Neutrophil (primary cell): ENCODE results near the gene C1orf21.
"Not testable (repeated sequence)": the region's sequence is repeated elsewhere in the genome, so short reads cannot be mapped to it uniquely, and the experiment has no call there.

Experiments used
- H3K27ac ChIP-seq: fragments of 200-600 bp; sonication (generic); 2 replicates; pipeline ENCODE4 v1.5.1; 2016; ENCODE audit warnings: mild to moderate bottlenecking, moderate library complexity
- H3K27me3 ChIP-seq: fragments of 200-600 bp; sonication (generic); 2 replicates; pipeline ENCODE4 v1.6.0; 2016; ENCODE audit warnings: mild to moderate bottlenecking
- H3K36me3 ChIP-seq: fragments of 200-600 bp; sonication (generic); 2 replicates; pipeline ENCODE4 v1.5.1; 2017
- H3K4me1 ChIP-seq, 2 experiments: fragments of 200-600 bp in 1 of 2; sonication (generic) in 1 of 2; 1 replicate in 1 of 2; 2 replicates in 1 of 2; pipeline versions ENCODE4 v1.5.1 to v1.6.1; 2013 to 2016; ENCODE audit warnings: low read depth in 1 of 2, low read length in 1 of 2, mild to moderate bottlenecking in 1 of 2, moderate library complexity in 1 of 2; ENCODE audit not compliant: control insufficient read depth in 1 of 2, insufficient read depth in 1 of 2
- H3K4me3 ChIP-seq, 2 experiments: fragments of 200-600 bp in 1 of 2; sonication (generic) in 1 of 2; 1 replicate in 1 of 2; 2 replicates in 1 of 2; pipeline ENCODE4 v1.5.1; 2013 to 2016; ENCODE audit warnings: low read depth in 1 of 2, low read length in 1 of 2, mild to moderate bottlenecking in 1 of 2, moderate library complexity in 1 of 2
- H3K9me3 ChIP-seq: fragments of 200-600 bp; sonication (generic); 2 replicates; pipeline ENCODE4 v1.5.1; 2016
- CTCF ChIP-seq: fragments of 200-600 bp; sonication (generic); IDR thresholded peaks from 2 replicates; pipeline ENCODE4 v1.5.1; 2016; ENCODE audit warnings: antibody characterized with exemption

Gene C1orf21

GRCh38 chr1:184606786-184607185 is 220.0 kb downstream of the C1orf21 start:
- H3K4me3 ChIP-seq = no peak overlapping the region
- no peaks in the 10 kb centered on the region for H3K4me1 ChIP-seq
- no peaks in the 10 kb centered on the region for H3K36me3 ChIP-seq
- no peaks in the 10 kb centered on the region for H3K27me3 ChIP-seq
- no peak for TF ChIP-seq CTCF
- no peak overlapping the region for H3K27ac ChIP-seq
- no peaks in the 10 kb centered on the region for H3K9me3 ChIP-seq

- Histone ChIP-seq H3K27ac (no peak overlapping the region), H3K36me3 (no peaks in the 10 kb centered on the region), H3K9me3 (no peaks in the 10 kb centered on the region), H3K4me1 (no peaks in the 10 kb centered on the region), H3K27me3 (no peaks in the 10 kb centered on the region), H3K4me3 (no peak overlapping the region)
- TF ChIP-seq CTCF = no peak
Observed at GRCh38 chr1:184608581-184608980, 221.8 kb downstream of the C1orf21 start.

GRCh38 chr1:184608990-184609389 is 222.2 kb downstream of the C1orf21 start:
- no peak overlapping the region for H3K27ac ChIP-seq

GRCh38 chr1:184610876-184611595 is 224.2 kb downstream of the C1orf21 start:
- Histone ChIP-seq H3K4me3 (no peak overlapping the region), H3K4me1 (no peaks in the 10 kb centered on the region), H3K9me3 (no peaks in the 10 kb centered on the region), H3K36me3 (no peaks in the 10 kb centered on the region), H3K27me3 (no peaks in the 10 kb centered on the region), H3K27ac (no peak overlapping the region)
- TF ChIP-seq CTCF = no peak

More at GRCh38 chr1:184608990-184609389, 222.2 kb downstream of the C1orf21 start:
- TF ChIP-seq CTCF = no peak
- Histone ChIP-seq H3K4me3 (no peak overlapping the region), H3K36me3 (no peaks in the 10 kb centered on the region), H3K27me3 (no peaks in the 10 kb centered on the region), H3K9me3 (no peaks in the 10 kb centered on the region), H3K4me1 (no peaks in the 10 kb centered on the region)

- H3K4me3 ChIP-seq, H3K36me3 ChIP-seq, H3K27ac ChIP-seq, H3K9me3 ChIP-seq, H3K4me1 ChIP-seq, H3K27me3 ChIP-seq: not testable (repeated sequence)
Observed at GRCh38 chr1:184612229-184612628, 225.4 kb downstream of the C1orf21 start.

- Histone ChIP-seq H3K27me3 (no peaks in the 10 kb centered on the region), H3K4me3 (no peak overlapping the region), H3K27ac (no peak overlapping the region), H3K9me3 (no peaks in the 10 kb centered on the region), H3K4me1 (no peaks in the 10 kb centered on the region), H3K36me3 (no peaks in the 10 kb centered on the region)
- no peak for TF ChIP-seq CTCF
Observed at GRCh38 chr1:184614667-184615066, 227.8 kb downstream of the C1orf21 start.
